CD4-positive, alpha-beta T cell (primary cell): Measurements from ENCODE around the gene RUNX2. TPM values are rescaled to one million over a fixed set of nuclear protein-coding genes. Genes with fewer than 3 reads are reported as not detected.

Source experiments
- ATAC-seq: fragments of 200-7000 bp; cut with Tn5 transposase; one replicate; pipeline ENCODE4 v1.10.0; 2022; ENCODE audit warnings: mild to moderate bottlenecking; ENCODE audit not compliant: poor library complexity
- CTCF ChIA-PET: fragments of 350-600 bp; sonication (Branson Sonifier 250); formaldehyde crosslinking; loops from one replicate; lab custom pipeline; 2021; ENCODE audit warnings: antibody characterized with exemption, inconsistent platforms; lab: Charles Lee
- POLR2A ChIA-PET: fragments of 350-600 bp; sonication (Branson Sonifier 250); formaldehyde crosslinking; loops from one replicate; lab custom pipeline; 2021; ENCODE audit warnings: antibody characterized with exemption, inconsistent platforms; lab: Charles Lee
- DNase-seq, 14 experiments: peaks; one replicate each; pipeline ENCODE4 v3.0.0-alpha.2; 2013 to 2020; ENCODE audit warnings: mixed read lengths in 2 of 14
- H3K27ac ChIP-seq, 2 donors: one replicate each; pipeline versions ENCODE4 v1.5.1 to v1.7.0; 2013; ENCODE audit warnings: low read length in 2 of 2, low read depth in 1 of 2, mild to moderate bottlenecking in 1 of 2
- H3K27me3 ChIP-seq, 2 experiments: 1 replicate in 1 of 2; 2 replicates in 1 of 2; pipeline versions ENCODE4 v1.6.1 to v1.7.0; 2013; ENCODE audit warnings: low read length in 2 of 2, control low read depth in 1 of 2, mild to moderate bottlenecking in 1 of 2, moderate library complexity in 1 of 2; ENCODE audit not compliant: insufficient read depth in 2 of 2, control insufficient read depth in 1 of 2
- H3K36me3 ChIP-seq: one replicate; pipeline ENCODE4 v1.6.1; 2013; ENCODE audit warnings: low read length, control low read depth; ENCODE audit not compliant: insufficient read depth
- H3K4me1 ChIP-seq: one replicate; pipeline ENCODE4 v1.6.1; 2013; ENCODE audit warnings: low read length, control low read depth; ENCODE audit not compliant: insufficient read depth
- H3K4me3 ChIP-seq: one replicate; pipeline ENCODE4 v1.5.1; 2013; ENCODE audit warnings: mild to moderate bottlenecking, low read length, moderate library complexity
- H3K9me3 ChIP-seq, 2 experiments: 1 replicate in 1 of 2; 2 replicates in 1 of 2; pipeline versions ENCODE4 v1.6.1 to v1.7.0; 2013; ENCODE audit warnings: low read length in 2 of 2, mild to moderate bottlenecking in 2 of 2, control low read depth in 1 of 2, moderate library complexity in 1 of 2; ENCODE audit not compliant: control insufficient read depth in 1 of 2, insufficient read depth in 1 of 2
- H3K27ac Mint-ChIP-seq: one replicate; pipeline ENCODE4 v1.8.0; 2020; ENCODE audit warnings: mixed read lengths
- H3K27me3 Mint-ChIP-seq: one replicate; pipeline ENCODE4 v1.8.0; 2021; ENCODE audit warnings: mixed read lengths
- H3K36me3 Mint-ChIP-seq: one replicate; pipeline ENCODE4 v1.8.0; 2021; ENCODE audit warnings: low read depth, mixed read lengths
- H3K4me1 Mint-ChIP-seq: one replicate; pipeline ENCODE4 v1.8.0; 2021; ENCODE audit warnings: low read depth, mixed read lengths
- H3K4me3 Mint-ChIP-seq: one replicate; pipeline ENCODE4 v1.8.0; 2020; ENCODE audit warnings: mild to moderate bottlenecking, mixed read lengths
- H3K9me3 Mint-ChIP-seq: one replicate; pipeline ENCODE4 v1.8.0; 2020; ENCODE audit warnings: mixed read lengths
- intact Hi-C, 2 experiments: fragments of 100-400 bp; cut with DNase I in 1 of 2; cut with micrococcal nuclease in 1 of 2; formaldehyde crosslinking; loops; one replicate each; pipeline versions ENCODE4 v1.15.1 to v1.9.0; 2023 to 2025; cut with DNase I, micrococcal nuclease
- total RNA-seq, 174 experiments: library from RNA in 2 of 174; stranded (reverse) in 2 of 174; gene quantifications; one replicate each; pipeline ENCODE4 v1.2.3 and lab custom pipeline; 2021 to 2026
- TF ChIP-seq, protein P1 (sequence below): fragments of 200-600 bp; IDR thresholded peaks from one replicate; pipeline ENCODE4 v1.8.0; 2022; ENCODE audit warnings: antibody characterized with exemption, mild to moderate bottlenecking

Gene RUNX2
- total RNA-seq, 2 experiments from 2014 or later, result 17.5 to 18.0 TPM

DNA sequence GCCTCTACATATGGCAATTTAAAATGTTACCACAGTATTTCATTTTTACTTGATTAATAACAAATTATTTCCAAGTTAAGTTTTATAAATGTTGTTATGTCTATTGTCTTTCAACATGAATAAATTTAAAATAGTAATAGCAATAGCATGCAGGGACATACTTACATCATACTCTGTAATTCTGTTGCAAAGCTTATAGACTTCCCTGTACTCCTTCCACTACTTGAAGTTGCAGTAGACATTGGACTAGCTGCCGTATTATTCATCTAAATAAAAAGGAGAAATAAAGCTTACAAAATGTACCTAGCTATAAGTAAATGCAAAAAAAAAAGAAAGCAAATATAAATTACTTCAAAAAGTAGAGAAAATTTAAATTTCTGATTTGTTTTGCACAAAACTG, 36.9 kb downstream of the RUNX2 start:
- no peaks in the 10 kb centered on the region for H3K9me3 ChIP-seq
- DNase-seq, result no peak
- intact Hi-C loops, result no loop called here
- Mint-ChIP-seq H3K4me3 (no peak overlapping the region), H3K36me3 (peaks cover 5% of the 10 kb centered on the region), H3K9me3 (no peaks in the 10 kb centered on the region), H3K27me3 (no peaks in the 10 kb centered on the region), H3K27ac (no peak overlapping the region), H3K4me1 (peaks cover 11% of the 10 kb centered on the region)
- ATAC-seq, result no peak
- TF ChIP-seq, protein P1, sequence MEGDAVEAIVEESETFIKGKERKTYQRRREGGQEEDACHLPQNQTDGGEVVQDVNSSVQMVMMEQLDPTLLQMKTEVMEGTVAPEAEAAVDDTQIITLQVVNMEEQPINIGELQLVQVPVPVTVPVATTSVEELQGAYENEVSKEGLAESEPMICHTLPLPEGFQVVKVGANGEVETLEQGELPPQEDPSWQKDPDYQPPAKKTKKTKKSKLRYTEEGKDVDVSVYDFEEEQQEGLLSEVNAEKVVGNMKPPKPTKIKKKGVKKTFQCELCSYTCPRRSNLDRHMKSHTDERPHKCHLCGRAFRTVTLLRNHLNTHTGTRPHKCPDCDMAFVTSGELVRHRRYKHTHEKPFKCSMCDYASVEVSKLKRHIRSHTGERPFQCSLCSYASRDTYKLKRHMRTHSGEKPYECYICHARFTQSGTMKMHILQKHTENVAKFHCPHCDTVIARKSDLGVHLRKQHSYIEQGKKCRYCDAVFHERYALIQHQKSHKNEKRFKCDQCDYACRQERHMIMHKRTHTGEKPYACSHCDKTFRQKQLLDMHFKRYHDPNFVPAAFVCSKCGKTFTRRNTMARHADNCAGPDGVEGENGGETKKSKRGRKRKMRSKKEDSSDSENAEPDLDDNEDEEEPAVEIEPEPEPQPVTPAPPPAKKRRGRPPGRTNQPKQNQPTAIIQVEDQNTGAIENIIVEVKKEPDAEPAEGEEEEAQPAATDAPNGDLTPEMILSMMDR, result no peak
- no peaks in the 10 kb centered on the region for H3K36me3 ChIP-seq
- H3K4me3 ChIP-seq, result no peak overlapping the region
- H3K27ac ChIP-seq, result no peak overlapping the region
- H3K27me3 ChIP-seq, result no peaks in the 10 kb centered on the region
- ChIA-PET CTCF (no interaction called here), POLR2A (interaction anchor here (0.7 kb wide), 1 partner anchor 429 kb away, joined by 3 read pairs; no protein-coding TSS in a partner anchor)
- H3K4me1 ChIP-seq, result no peaks in the 10 kb centered on the region

DNA sequence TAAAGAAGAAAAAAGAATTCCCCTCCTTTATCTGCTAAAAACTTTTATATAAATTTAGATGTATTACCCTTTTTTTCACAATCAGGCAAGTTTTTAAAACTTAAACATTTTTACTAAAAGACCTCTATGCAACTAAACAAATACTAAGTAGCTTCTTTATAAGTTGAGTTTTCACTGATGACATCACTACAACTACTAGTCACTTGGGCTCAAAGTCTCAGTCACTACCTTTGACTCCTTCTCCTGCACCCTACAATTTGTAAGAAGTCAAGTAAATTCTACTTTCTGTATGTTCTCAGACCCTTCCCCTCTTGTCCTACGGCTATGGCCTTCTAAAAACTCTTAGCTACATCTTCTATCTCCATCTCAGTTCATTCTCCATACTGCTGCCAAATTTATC, 38.4 kb downstream of the RUNX2 start:
- POLR2A ChIA-PET, result interaction anchor here (0.6 to 1.4 kb wide), 3 partner anchors 12 to 75 kb away, joined by 3 to 5 read pairs (median 4); partner anchors contain the start of gene SUPT3H

DNA sequence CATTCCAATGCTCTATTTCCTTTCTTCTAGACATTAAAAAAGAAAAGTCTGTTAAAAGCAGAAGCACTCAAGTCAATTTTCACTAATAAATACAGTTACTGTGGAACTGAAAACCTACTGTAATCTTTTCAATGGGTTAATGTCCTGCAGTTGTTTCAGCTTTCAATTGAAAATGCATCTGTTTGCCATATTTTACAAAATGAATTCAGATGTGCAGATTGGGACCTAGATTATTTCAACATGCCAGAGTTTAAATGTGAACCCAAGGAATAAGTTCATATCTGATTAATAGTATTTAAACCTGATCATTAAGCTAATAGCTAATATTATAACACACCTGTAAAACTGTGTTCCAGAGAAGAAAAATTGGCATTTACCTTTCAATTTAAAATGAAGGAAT, 39.9 kb downstream of the RUNX2 start:
- Mint-ChIP-seq H3K4me3 (no peak overlapping the region), H3K27ac (no peak overlapping the region), H3K27me3 (no peaks in the 10 kb centered on the region), H3K36me3 (no peaks in the 10 kb centered on the region), H3K9me3 (no peaks in the 10 kb centered on the region), H3K4me1 (peaks cover 20% of the 10 kb centered on the region)
- Histone ChIP-seq H3K4me3 (no peak overlapping the region), H3K27me3 (no peaks in the 10 kb centered on the region), H3K4me1 (no peaks in the 10 kb centered on the region), H3K27ac (no peak overlapping the region), H3K9me3 (no peaks in the 10 kb centered on the region), H3K36me3 (no peaks in the 10 kb centered on the region)
- CTCF ChIA-PET, result interaction anchor here (1.3 kb wide), 1 partner anchor 10 kb away, joined by 6 read pairs; the partner anchor contains the start of gene SUPT3H
- intact Hi-C loops, result no loop called here
- TF ChIP-seq, protein P1, result no peak
- ATAC-seq, result no peak
- DNase-seq, result no peak
- POLR2A ChIA-PET, result interaction anchor here (1.3 kb wide), 1 partner anchor 10 kb away, joined by 3 read pairs; no protein-coding TSS in a partner anchor

More for the DNA sequence above, 38.4 kb downstream of the RUNX2 start:
- H3K9me3 Mint-ChIP-seq, result no peaks in the 10 kb centered on the region
- no peaks in the 10 kb centered on the region for H3K9me3 ChIP-seq
- no peaks in the 10 kb centered on the region for H3K27me3 Mint-ChIP-seq
- H3K4me3 ChIP-seq, result no peak overlapping the region
- ATAC-seq, result no peak
- H3K27ac Mint-ChIP-seq, result no peak overlapping the region
- no peaks in the 10 kb centered on the region for H3K4me1 ChIP-seq
- TF ChIP-seq, protein P1, result no peak
- H3K27ac ChIP-seq, result no peak overlapping the region
- H3K36me3 ChIP-seq, result no peaks in the 10 kb centered on the region
- H3K27me3 ChIP-seq, result no peaks in the 10 kb centered on the region
- peaks cover 20% of the 10 kb centered on the region for H3K4me1 Mint-ChIP-seq
- intact Hi-C loops, result no loop called here
- no peak for DNase-seq
- H3K36me3 Mint-ChIP-seq, result peaks cover 5% of the 10 kb centered on the region
- H3K4me3 Mint-ChIP-seq, result no peak overlapping the region
- CTCF ChIA-PET, result no interaction called here
